ENCODE data around the gene STXBP6.
"Not testable (repeated sequence)": the region's sequence is repeated elsewhere in the genome, so short reads cannot be mapped to it uniquely, and the experiment has no call there.

Gene STXBP6

GRCh38 chr14:24948261-24948847, 101.6 kb downstream of the STXBP6 start:
- no peak for DNase-seq

GRCh38 chr14:24947131-24947530, 102.8 kb downstream of the STXBP6 start:
- DNase-seq = no peak

- DNase-seq = no peak
Observed at GRCh38 chr14:24944800-24945199, 105.1 kb downstream of the STXBP6 start.

GRCh38 chr14:24943024-24943423, 106.9 kb downstream of the STXBP6 start:
- DNase-seq = no peak

- no peak for DNase-seq
Observed at GRCh38 chr14:24941719-24942118, 108.2 kb downstream of the STXBP6 start.

- no peak for DNase-seq
Observed at GRCh38 chr14:24940213-24940783, 109.6 kb downstream of the STXBP6 start.

GRCh38 chr14:24938593-24938992, 111.4 kb downstream of the STXBP6 start:
- DNase-seq = no peak

GRCh38 chr14:24937300-24937699, 112.6 kb downstream of the STXBP6 start:
- no peak for DNase-seq

- not testable (repeated sequence) for DNase-seq
Observed at GRCh38 chr14:24936773-24937172, 113.2 kb downstream of the STXBP6 start.

- no peak for DNase-seq
Observed at GRCh38 chr14:24935796-24936195, 114.2 kb downstream of the STXBP6 start.

GRCh38 chr14:24928386-24928900, 121.5 kb downstream of the STXBP6 start:
- DNase-seq = no peak

- DNase-seq = no peak
Observed at GRCh38 chr14:24927809-24928208, 122.1 kb downstream of the STXBP6 start.

GRCh38 chr14:24925771-24926374, 124.1 kb downstream of the STXBP6 start:
- DNase-seq = no peak

GRCh38 chr14:24924544-24924943, 125.4 kb downstream of the STXBP6 start:
- DNase-seq = no peak

- no peak for DNase-seq
Observed at GRCh38 chr14:24921903-24922302, 128.0 kb downstream of the STXBP6 start.

GRCh38 chr14:24920265-24921075, 129.5 kb downstream of the STXBP6 start:
- no peak for DNase-seq

- DNase-seq = no peak
Observed at GRCh38 chr14:24918822-24919221, 131.1 kb downstream of the STXBP6 start.

- DNase-seq = no peak
Observed at GRCh38 chr14:24915958-24916595, 133.9 kb downstream of the STXBP6 start.

- DNase-seq = no peak
Observed at GRCh38 chr14:24915403-24915921, 134.5 kb downstream of the STXBP6 start.

- DNase-seq = no peak
Observed at GRCh38 chr14:24913746-24914145, 136.2 kb downstream of the STXBP6 start.

- DNase-seq = no peak
Observed at GRCh38 chr14:24913021-24913420, 136.9 kb downstream of the STXBP6 start.

GRCh38 chr14:24911324-24912109, 138.4 kb downstream of the STXBP6 start:
- DNase-seq = no peak

All from GF-D8 (cell line).